A673 (cell line): Measurements from ENCODE around the gene SLC30A2.

Source experiments
- CTCF ChIP-seq: fragments of 300-800, 200-600 bp; sonication (generic); conservative IDR thresholded peaks from 2 replicates; pipeline ENCODE4 v1.5.1; 2017; ENCODE audit warnings: low read depth, mild to moderate bottlenecking, antibody characterized with exemption, low read length, moderate library complexity, mixed read lengths
- EZH2 ChIP-seq: fragments of 200-600 bp; sonication (generic); IDR thresholded peaks from 2 replicates; pipeline ENCODE4 v1.6.1; 2017; ENCODE audit warnings: borderline replicate concordance, low read depth, mild to moderate bottlenecking, mixed read lengths, antibody characterized with exemption, low read length; ENCODE audit not compliant: poor library complexity, severe bottlenecking

GRCh38 chr1:25997828-25998761 lies 47.8 kb downstream of the SLC30A2 start, which contains the start of gene PAFAH2:
- TF ChIP-seq CTCF (peak; percentile 98), EZH2 (no peak)
